H1 (cell line): ENCODE results near the gene MYO15B. TPM values are rescaled to one million over a fixed set of nuclear protein-coding genes. Genes with fewer than 3 reads are reported as not detected.

Experiments used
- CTCF ChIA-PET: fragments of 300-600 bp; sonication (Branson Sonifier 250); formaldehyde crosslinking; loops from one replicate; lab custom pipeline; 2021; ENCODE audit not compliant: partially characterized antibody; lab: Charles Lee
- POLR2A ChIA-PET: fragments of 300-600 bp; sonication (Branson Sonifier 250); formaldehyde crosslinking; loops from one replicate; lab custom pipeline; 2021; ENCODE audit warnings: inconsistent platforms; ENCODE audit not compliant: partially characterized antibody; lab: Charles Lee
- DNase-seq, 2 experiments: peaks; one replicate each; pipeline versions ENCODE4 v3.0.0 to v3.0.0-alpha.2; 2010 to 2022; ENCODE audit warnings: low spot score in 2 of 2, low read depth in 1 of 2, mixed read lengths in 1 of 2
- FAIRE-seq: peaks from 2 replicates; lab custom pipeline; 2011; peaks lifted over from hg19 to GRCh38; lab: Jason Lieb, UNC
- H2AFZ ChIP-seq: 2 replicates; pipeline ENCODE4 v1.8.1; 2012; ENCODE audit warnings: low read length, inconsistent platforms
- H2AK5ac ChIP-seq: 2 replicates; pipeline ENCODE4 v1.6.1; 2013; ENCODE audit warnings: low read depth, low read length
- H2BK120ac ChIP-seq: replicated peaks from 2 replicates; pipeline ENCODE3; 2013; ENCODE audit warnings: low read depth, low read length, inconsistent platforms
- H2BK12ac ChIP-seq: 2 replicates; pipeline ENCODE4 v1.6.1; 2013; ENCODE audit warnings: low read depth, low read length
- H2BK15ac ChIP-seq: 2 replicates; pipeline ENCODE4 v1.6.1; 2013; ENCODE audit warnings: low read length
- H2BK20ac ChIP-seq: 2 replicates; pipeline ENCODE4 v1.6.1; 2013; ENCODE audit warnings: low read length
- H2BK5ac ChIP-seq: 2 replicates; pipeline ENCODE4 v1.6.1; 2013; ENCODE audit warnings: low read depth, low read length
- H3K14ac ChIP-seq: 2 replicates; pipeline ENCODE4 v1.6.1; 2013; ENCODE audit warnings: inconsistent platforms; ENCODE audit not compliant: insufficient read length
- H3K18ac ChIP-seq: 2 replicates; pipeline ENCODE4 v1.6.1; 2013; ENCODE audit warnings: low read length; ENCODE audit errors: extremely low read depth
- H3K23ac ChIP-seq: 2 replicates; pipeline ENCODE4 v1.6.1; 2013; ENCODE audit warnings: inconsistent platforms; ENCODE audit not compliant: insufficient read length
- H3K23me2 ChIP-seq: 2 replicates; pipeline ENCODE4 v1.6.1; 2013; ENCODE audit warnings: low read depth, low read length
- H3K27ac ChIP-seq: 2 replicates; pipeline ENCODE4 v1.6.1; 2011; ENCODE audit warnings: low read depth, low read length, inconsistent platforms
- H3K27me3 ChIP-seq, 4 experiments: replicated peaks in 1 of 4; 1 replicate in 1 of 4; 2 replicates in 3 of 4; pipeline versions ENCODE4 v1.6.1 to v1.8.1; 2011 to 2013; ENCODE audit warnings: low read length in 3 of 4, mild to moderate bottlenecking in 3 of 4, inconsistent platforms in 2 of 4, mixed read lengths in 2 of 4, moderate library complexity in 1 of 4; ENCODE audit not compliant: control insufficient read depth in 3 of 4, insufficient read depth in 3 of 4; ENCODE audit errors: extremely low read depth in 1 of 4
- H3K36me3 ChIP-seq, 4 experiments: 2 replicates each; pipeline versions ENCODE4 v1.6.1 to v1.8.1; 2011 to 2013; ENCODE audit warnings: mild to moderate bottlenecking in 4 of 4, low read length in 3 of 4, moderate library complexity in 2 of 4, control low read depth in 1 of 4, inconsistent platforms in 1 of 4; ENCODE audit not compliant: insufficient read depth in 4 of 4, control insufficient read depth in 2 of 4
- H3K4ac ChIP-seq: replicated peaks from 2 replicates; pipeline ENCODE3; 2013; ENCODE audit warnings: low read length, low read depth, mixed read lengths, inconsistent platforms; ENCODE audit not compliant: insufficient read length
- H3K4me1 ChIP-seq, 4 experiments: replicated peaks in 1 of 4; 1 replicate in 1 of 4; 2 replicates in 3 of 4; pipeline versions ENCODE4 v1.6.1 to v1.8.1; 2011 to 2013; ENCODE audit warnings: low read length in 3 of 4, inconsistent platforms in 2 of 4, mixed read lengths in 1 of 4; ENCODE audit not compliant: insufficient read depth in 4 of 4, control insufficient read depth in 3 of 4
- H3K4me2 ChIP-seq, 2 experiments: 2 replicates each; pipeline versions ENCODE4 v1.6.1 to v1.8.1; 2011 to 2013; ENCODE audit warnings: low read depth in 2 of 2, low read length in 2 of 2, control low read depth in 1 of 2, inconsistent platforms in 1 of 2, mild to moderate bottlenecking in 1 of 2; ENCODE audit not compliant: insufficient read depth in 1 of 2
- H3K4me3 ChIP-seq, 4 experiments: fragments of 200-600, 300-600 bp in 1 of 4; sonication (generic), shearing (Covaris generic), sonication (Bioruptor Twin) in 1 of 4; 2 replicates each; pipeline versions ENCODE4 v1.5.1 to v1.8.1; 2011 to 2016; ENCODE audit warnings: low read length in 4 of 4, low read depth in 3 of 4, control low read depth in 2 of 4, inconsistent platforms in 2 of 4, mild to moderate bottlenecking in 2 of 4, mixed read lengths in 1 of 4, moderate library complexity in 1 of 4; ENCODE audit not compliant: insufficient read depth in 2 of 4; ENCODE audit errors: extremely low read depth in 1 of 4
- H3K56ac ChIP-seq: replicated peaks from 2 replicates; pipeline ENCODE3; 2013; ENCODE audit warnings: low read depth, mild to moderate bottlenecking, mixed read lengths, low read length, inconsistent platforms; ENCODE audit not compliant: insufficient read length
- H3K79me1 ChIP-seq: 2 replicates; pipeline ENCODE4 v1.6.1; 2013; ENCODE audit warnings: low read depth, low read length, control low read depth
- H3K79me2 ChIP-seq, 2 experiments: 2 replicates each; pipeline versions ENCODE4 v1.6.1 to v1.8.1; 2012 to 2013; ENCODE audit warnings: low read length in 2 of 2, mild to moderate bottlenecking in 2 of 2, inconsistent platforms in 1 of 2; ENCODE audit not compliant: insufficient read depth in 2 of 2, control insufficient read depth in 1 of 2
- H3K9ac ChIP-seq, 4 experiments: replicated peaks in 1 of 4; 1 replicate in 1 of 4; 2 replicates in 3 of 4; pipeline versions ENCODE4 v1.6.1 to v1.8.1; 2011 to 2013; ENCODE audit warnings: low read depth in 3 of 4, low read length in 3 of 4, control low read depth in 2 of 4, mild to moderate bottlenecking in 2 of 4, moderate library complexity in 2 of 4, inconsistent platforms in 1 of 4; ENCODE audit errors: extremely low read depth in 1 of 4
- H3K9me3 ChIP-seq, 2 experiments: 2 replicates each; pipeline versions ENCODE4 v1.6.1 to v1.8.1; 2012 to 2013; ENCODE audit warnings: mild to moderate bottlenecking in 2 of 2, moderate library complexity in 2 of 2, control low read depth in 1 of 2, inconsistent platforms in 1 of 2, low read depth in 1 of 2, low read length in 1 of 2, mixed read lengths in 1 of 2; ENCODE audit not compliant: insufficient read depth in 2 of 2
- H4K20me1 ChIP-seq, 2 experiments: replicated peaks in 1 of 2; 2 replicates each; pipeline versions ENCODE3 to v1.8.1; 2011 to 2013; ENCODE audit warnings: inconsistent platforms in 2 of 2, low read length in 2 of 2, mild to moderate bottlenecking in 1 of 2; ENCODE audit not compliant: insufficient read depth in 2 of 2, control insufficient read depth in 1 of 2
- H4K5ac ChIP-seq: 2 replicates; pipeline ENCODE4 v1.6.1; 2013; ENCODE audit warnings: low read length, low read depth, mixed read lengths, inconsistent platforms; ENCODE audit not compliant: insufficient read length
- H4K8ac ChIP-seq: 2 replicates; pipeline ENCODE4 v1.8.0; 2013; ENCODE audit warnings: mild to moderate bottlenecking, moderate library complexity, low read length, inconsistent platforms; ENCODE audit not compliant: insufficient read depth; ENCODE audit errors: extremely low read depth
- H4K91ac ChIP-seq: replicated peaks from 2 replicates; pipeline ENCODE3; 2013; ENCODE audit warnings: low read length, mixed read lengths, inconsistent platforms; ENCODE audit not compliant: insufficient read length
- KDM1A ChIP-seq: fragments of 200-600, 300-600 bp; sonication (generic); IDR thresholded peaks from 2 replicates; pipeline ENCODE4 v1.7.1; 2016; ENCODE audit warnings: mild to moderate bottlenecking, low read length, borderline replicate concordance
- WGBS, 2 experiments: shearing (Covaris generic) in 1 of 2; methylation state at CpG; one replicate each; pipeline versions ENCODE4 v1.1.6 to v1.1.7; 2013 to 2015; ENCODE audit warnings: low lambda C conversion rate in 2 of 2, mixed read lengths in 2 of 2, inconsistent platforms in 1 of 2, low coverage in 1 of 2, missing lambda C conversion rate in 1 of 2; ENCODE audit not compliant: insufficient replicate concordance in 2 of 2, insufficient coverage in 1 of 2, insufficient read length in 1 of 2; ENCODE audit errors: extremely low coverage in 1 of 2, missing lambda C conversion rate in 1 of 2; 5-methylcytosine and 5-hydroxymethylcytosine counted together
- polyA plus RNA-seq, 7 experiments: library from polyadenylated mRNA; depleted of rRNA in 3 of 7; stranded (reverse) in 5 of 7; unstranded in 2 of 7; fragments of >200 nt in 5 of 7; fragments of 200-250 nt in 2 of 7; gene quantifications; 1 replicate in 5 of 7; 2 replicates in 1 of 7; 4 replicates in 1 of 7; pipeline versions ENCODE4 v1.2.1 to v1.2.3, GENCODE V29; 2011 to 2013; ENCODE audit warnings: missing spikeins in 2 of 7, mixed read lengths in 2 of 7
- total RNA-seq: library from RNA; stranded (reverse); fragmentation: NEBNext Ultra II Directional; extraction: Animal tissue kit (Norgen Biotek cat#: 25700); gene quantifications from 2 replicates; pipeline ENCODE4 v1.2.1, GENCODE V29; 2021

Gene MYO15B
- total and polyA plus RNA-seq, 2 of the 8 experiments (the other 6 are each of a cell fraction or from before 2014, with no cell fraction given), result 7.1 to 11.2 TPM

DNA sequence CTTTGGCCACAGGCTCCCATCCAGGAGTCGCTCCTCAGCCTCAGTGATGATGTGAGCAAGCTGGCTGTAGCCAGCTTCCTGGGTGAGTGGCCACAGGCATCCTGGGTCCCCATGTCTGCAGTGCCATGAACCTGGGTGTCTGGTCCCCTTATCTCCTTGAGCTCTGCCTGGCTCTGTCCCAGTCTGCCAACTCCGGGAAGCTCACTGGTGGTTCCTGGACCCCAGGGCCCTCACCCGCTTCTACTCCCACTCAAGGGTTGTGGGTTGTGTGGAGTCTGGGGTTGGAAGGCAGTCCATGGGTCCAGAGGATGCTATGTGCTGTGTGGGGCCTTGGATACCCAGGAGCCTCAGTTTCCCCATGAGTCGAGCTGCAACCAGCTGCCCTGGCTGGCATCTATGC, 33.9 kb downstream of the MYO15B start:
- H3K79me1 ChIP-seq, result no peaks in the 10 kb centered on the region
- no peak overlapping the region for H2AK5ac ChIP-seq
- H2BK12ac ChIP-seq, result no peak overlapping the region
- H4K5ac ChIP-seq, result no peak overlapping the region
- H3K36me3 ChIP-seq, result no peaks in the 10 kb centered on the region
- H3K23ac ChIP-seq, result no peak overlapping the region
- H3K23me2 ChIP-seq, result no peaks in the 10 kb centered on the region
- no peaks in the 10 kb centered on the region for H3K9me3 ChIP-seq
- H3K18ac ChIP-seq, result no peak overlapping the region
- ChIA-PET CTCF (interaction anchor here (0.8 to 59.2 kb wide), 9 partner anchors 3 to 152 kb away, joined by 3 to 2200 read pairs (median 8); partner anchors contain the start of genes RECQL5, SAP30BP and SMIM5), POLR2A (interaction anchor here (1.1 to 2.8 kb wide), 4 partner anchors 12 to 158 kb away, joined by 3 to 8 read pairs (median 4); partner anchors contain the start of gene SMIM5)
- H4K8ac ChIP-seq, result no peak overlapping the region
- H3K4me2 ChIP-seq, result no peak overlapping the region
- no peak overlapping the region for H3K9ac ChIP-seq
- TF ChIP-seq KDM1A, result no peak
- no peak overlapping the region for H3K4ac ChIP-seq
- H3K4me1 ChIP-seq, result peaks cover 0 to 4% (median 1%) of the 10 kb centered on the region in 4 experiments; a peak in 4 of 7 replicates
- H2AFZ ChIP-seq, result no peak overlapping the region
- H2BK5ac ChIP-seq, result no peak overlapping the region
- H4K20me1 ChIP-seq, result peaks cover 0 to 1% of the 10 kb centered on the region in 2 experiments
- no peak overlapping the region for H2BK20ac ChIP-seq
- no peak for DNase-seq
- H3K27me3 ChIP-seq, result no peaks in the 10 kb centered on the region; a peak in 2 of 7 replicates
- H4K91ac ChIP-seq, result no peak overlapping the region
- no peak for FAIRE-seq
- H2BK120ac ChIP-seq, result no peak overlapping the region
- H3K4me3 ChIP-seq, result no peak overlapping the region
- H3K56ac ChIP-seq, result no peak overlapping the region
- H2BK15ac ChIP-seq, result no peak overlapping the region
- H3K14ac ChIP-seq, result no peak overlapping the region
- no peak overlapping the region for H3K27ac ChIP-seq
- 89% methylated on average over 3 of the region's 4 CpGs; no CpG with 5 or more reads in 1 of the 2 experiments for WGBS, 2 experiments
- no peaks in the 10 kb centered on the region for H3K79me2 ChIP-seq
